ENCODE measurements around the gene PARP1. TPM values are rescaled to one million over a fixed set of nuclear protein-coding genes. Genes with fewer than 3 reads are reported as not detected.

The PARP1 gene
- total and polyA plus RNA-seq, 3 experiments from 2014 or later, result 137 to 234 (median 224) TPM

DNA sequence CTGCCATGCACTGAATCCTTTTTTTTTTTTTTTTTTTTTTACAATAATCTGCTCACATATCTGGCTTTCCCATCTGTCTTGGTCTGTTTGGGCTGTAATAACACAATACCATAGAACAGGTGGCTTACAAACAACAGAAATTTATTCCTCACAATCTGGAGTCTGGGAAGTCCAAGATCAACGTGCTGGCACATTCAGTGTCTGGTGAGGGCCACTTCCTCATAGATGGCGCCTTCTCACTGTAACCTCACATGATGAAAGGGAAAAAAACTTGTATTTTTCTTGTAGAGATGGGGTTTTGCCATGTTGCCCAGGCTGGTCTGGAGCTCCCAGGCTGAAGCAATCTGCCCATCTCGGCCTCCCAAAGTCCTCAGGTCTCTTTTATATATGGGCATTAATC lies 13.0 kb upstream of the PARP1 start:
- H3K9me3 ChIP-seq (ENCODE audit: low read length), result no peaks in the 10 kb centered on the region

GRCh38 chr1:226420328-226420727 lies 12.4 kb upstream of the PARP1 start:
- DNase-seq, result no peak
- ChIA-PET POLR2A (interaction anchor here (0.6 kb wide), 1 partner anchor 466 kb away, joined by 3 read pairs; no protein-coding TSS in a partner anchor), CTCF (interaction anchor here (1.6 to 9.4 kb wide), 2 partner anchors 13 to 37 kb away, joined by 5 to 93 read pairs; partner anchors contain the start of gene PARP1)
- no peaks in the 10 kb centered on the region for H3K27me3 ChIP-seq (ENCODE audit: insufficient read depth, low read length, poor library complexity, severe bottlenecking)
- Mint-ChIP-seq H3K4me3 (no peak overlapping the region), H3K27me3 (no peaks in the 10 kb centered on the region), H3K9me3 (no peaks in the 10 kb centered on the region), H3K27ac (no peak overlapping the region), H3K36me3 (no peaks in the 10 kb centered on the region), H3K4me1 (peaks cover 11 to 13% (median 12%) of the 10 kb centered on the region in 3 donors)
- H3K36me3 ChIP-seq (ENCODE audit: insufficient read depth, low read length), result no peaks in the 10 kb centered on the region
- no peaks in the 10 kb centered on the region for H3K9me3 ChIP-seq (ENCODE audit: low read length)
- no peak overlapping the region for H3K27ac ChIP-seq (ENCODE audit: low read depth, low read length)
- H3K4me1 ChIP-seq (ENCODE audit: insufficient read depth, low read length), result peaks cover 8% of the 10 kb centered on the region
- H3K4me3 ChIP-seq (ENCODE audit: low read length), result no peak overlapping the region

More for the DNA sequence above, 13.0 kb upstream of the PARP1 start:
- H3K4me3 ChIP-seq (ENCODE audit: low read length), result no peak overlapping the region
- H3K36me3 Mint-ChIP-seq, result peaks cover 0 to 2% (median 0%) of the 10 kb centered on the region in 3 donors
- H3K9me3 Mint-ChIP-seq, result no peaks in the 10 kb centered on the region
- H3K4me3 Mint-ChIP-seq, result no peak overlapping the region
- peak overlapping the region in 1 of 8 donors; percentile 35 for H3K27ac Mint-ChIP-seq
- no peaks in the 10 kb centered on the region for H3K36me3 ChIP-seq (ENCODE audit: insufficient read depth, low read length)
- no peaks in the 10 kb centered on the region for H3K27me3 Mint-ChIP-seq
- peaks cover 11 to 18% (median 17%) of the 10 kb centered on the region in 3 donors for H3K4me1 Mint-ChIP-seq
- no peak for DNase-seq
- H3K27ac ChIP-seq (ENCODE audit: low read depth, low read length), result no peak overlapping the region
- peaks cover 8% of the 10 kb centered on the region for H3K4me1 ChIP-seq (ENCODE audit: insufficient read depth, low read length)
- POLR2A ChIA-PET, result no interaction called here
- CTCF ChIA-PET, result interaction anchor here (1.6 to 9.4 kb wide), 2 partner anchors 14 to 37 kb away, joined by 5 to 93 read pairs; partner anchors contain the start of gene PARP1
- H3K27me3 ChIP-seq (ENCODE audit: insufficient read depth, low read length, poor library complexity, severe bottlenecking), result no peaks in the 10 kb centered on the region

DNA sequence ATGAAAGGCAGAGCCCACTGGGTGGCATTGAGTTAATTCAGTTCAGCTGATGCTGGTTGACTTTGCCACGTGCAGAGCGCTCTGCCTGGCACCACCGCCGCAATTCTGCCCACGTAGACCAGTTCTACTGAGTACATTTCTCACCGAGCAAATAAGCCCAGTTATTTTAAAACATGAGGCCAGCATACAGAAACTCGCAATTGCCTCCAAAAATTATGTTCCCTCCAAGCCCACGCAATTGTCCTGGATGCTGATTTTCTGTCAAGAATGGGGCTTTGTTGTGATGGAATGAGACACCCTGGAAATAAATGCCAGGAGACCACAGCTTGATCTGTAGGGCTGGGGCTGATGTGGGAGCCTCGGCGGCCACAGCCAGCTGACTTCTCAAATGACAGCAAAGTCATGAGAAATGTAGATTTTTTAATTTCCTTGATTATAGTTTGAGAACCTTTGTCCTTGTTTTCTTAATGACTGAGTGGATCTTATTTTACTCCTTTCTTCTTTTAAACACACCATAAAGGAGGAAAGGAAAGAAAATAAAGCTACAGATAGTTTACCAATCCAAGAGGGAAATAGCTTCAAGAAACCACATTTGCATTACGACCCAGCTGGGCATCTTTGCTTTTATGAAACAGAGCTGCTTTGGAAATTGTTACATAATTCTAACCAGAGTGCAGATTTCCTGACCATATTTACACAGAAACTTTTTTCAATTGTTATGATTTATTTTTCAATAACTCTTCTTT lies 11.6 kb upstream of the PARP1 start:
- H3K4me3 ChIP-seq (ENCODE audit: low read length), result no peak overlapping the region

DNA sequence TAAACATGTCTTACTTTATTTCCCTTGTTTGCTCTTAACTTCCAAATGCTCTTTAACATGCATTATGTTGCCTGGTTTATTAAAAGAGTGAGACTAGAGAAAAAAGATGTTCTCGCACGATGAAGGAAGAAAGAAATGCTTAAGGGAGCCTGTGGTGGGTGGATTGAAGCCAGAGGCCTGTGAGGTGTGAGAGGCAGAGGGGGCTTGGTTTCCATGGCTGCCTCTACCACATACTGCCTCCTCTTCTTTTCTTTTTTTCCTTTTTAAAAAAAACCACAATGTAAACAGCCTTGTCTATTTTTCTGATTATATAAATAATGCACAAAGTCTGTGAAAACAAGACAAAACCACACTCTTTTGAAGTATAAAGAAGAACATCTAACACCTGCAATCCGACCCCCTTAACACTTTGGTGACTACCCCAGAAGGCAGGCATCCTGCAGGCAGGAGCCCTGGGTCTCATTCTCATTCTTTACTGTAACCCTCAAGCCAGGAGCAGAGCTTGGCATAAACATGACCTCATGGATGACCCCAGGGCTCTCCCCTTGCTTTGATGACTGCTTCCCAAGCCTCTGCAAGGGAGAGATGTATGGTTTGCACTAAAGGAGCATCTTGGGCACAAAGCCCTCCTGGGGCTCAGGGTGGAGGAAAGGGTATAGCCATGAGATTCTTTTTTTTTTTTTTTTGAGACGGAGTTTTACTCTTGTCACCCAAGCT lies 10.1 kb upstream of the PARP1 start:
- no peak overlapping the region for H3K27ac ChIP-seq (ENCODE audit: low read depth, low read length)
- H3K4me1 Mint-ChIP-seq, result peaks cover 10 to 12% (median 11%) of the 10 kb centered on the region in 3 donors
- H3K4me3 Mint-ChIP-seq, result peak overlapping the region in 3 of 7 donors; percentile 6 to 41 (median 40)
- ChIA-PET CTCF (interaction anchor here (1.2 to 9.4 kb wide), 3 partner anchors 10 to 27 kb away, joined by 3 to 93 read pairs (median 11); partner anchors contain the start of gene PARP1), POLR2A (interaction anchor here (0.6 kb wide), 1 partner anchor 13 kb away, joined by 3 read pairs; no protein-coding TSS in a partner anchor)
- DNase-seq, result peak in 2 of 5 donors; percentile 39 to 43
- H3K27me3 Mint-ChIP-seq, result no peaks in the 10 kb centered on the region
- no peak overlapping the region for H3K4me3 ChIP-seq (ENCODE audit: low read length)
- no peaks in the 10 kb centered on the region for H3K9me3 Mint-ChIP-seq
- H3K36me3 Mint-ChIP-seq, result no peaks in the 10 kb centered on the region
- no peaks in the 10 kb centered on the region for H3K9me3 ChIP-seq (ENCODE audit: low read length)
- no peaks in the 10 kb centered on the region for H3K36me3 ChIP-seq (ENCODE audit: insufficient read depth, low read length)
- no peaks in the 10 kb centered on the region for H3K4me1 ChIP-seq (ENCODE audit: insufficient read depth, low read length)
- H3K27ac Mint-ChIP-seq, result peak overlapping the region in 6 of 8 donors; percentile 54 to 90 (median 71)
- no peaks in the 10 kb centered on the region for H3K27me3 ChIP-seq (ENCODE audit: insufficient read depth, low read length, poor library complexity, severe bottlenecking)

More for the DNA sequence above, 11.6 kb upstream of the PARP1 start:
- Histone ChIP-seq H3K36me3 (ENCODE audit: insufficient read depth, low read length) (no peaks in the 10 kb centered on the region), H3K27me3 (ENCODE audit: insufficient read depth, low read length, poor library complexity, severe bottlenecking) (no peaks in the 10 kb centered on the region), H3K27ac (ENCODE audit: low read depth, low read length) (no peak overlapping the region), H3K9me3 (ENCODE audit: low read length) (no peaks in the 10 kb centered on the region), H3K4me1 (ENCODE audit: insufficient read depth, low read length) (no peaks in the 10 kb centered on the region)
- Mint-ChIP-seq H3K27ac (no peak overlapping the region), H3K36me3 (no peaks in the 10 kb centered on the region), H3K4me3 (no peak overlapping the region), H3K9me3 (no peaks in the 10 kb centered on the region), H3K27me3 (no peaks in the 10 kb centered on the region), H3K4me1 (peaks cover 11 to 12% (median 12%) of the 10 kb centered on the region in 3 donors)
- ChIA-PET POLR2A (interaction anchor here (0.7 kb wide), 1 partner anchor 129 kb away, joined by 5 read pairs; no protein-coding TSS in a partner anchor), CTCF (interaction anchor here (0.8 to 9.4 kb wide), 3 partner anchors 12 to 86 kb away, joined by 3 to 93 read pairs (median 5); partner anchors contain the start of gene PARP1)
- DNase-seq, result no peak

GRCh38 chr1:226417350-226417749 lies 9.5 kb upstream of the PARP1 start:
- POLR2A ChIA-PET, result no interaction called here
- no peak overlapping the region for H3K4me3 Mint-ChIP-seq
- CTCF ChIA-PET, result interaction anchor here (1.2 to 1.9 kb wide), 2 partner anchors 9 to 27 kb away, joined by 3 to 11 read pairs; partner anchors contain the start of gene PARP1
- no peaks in the 10 kb centered on the region for H3K9me3 Mint-ChIP-seq
- Histone ChIP-seq H3K27ac (ENCODE audit: low read depth, low read length) (no peak overlapping the region), H3K9me3 (ENCODE audit: low read length) (no peaks in the 10 kb centered on the region), H3K36me3 (ENCODE audit: insufficient read depth, low read length) (no peaks in the 10 kb centered on the region), H3K4me3 (ENCODE audit: low read length) (no peak overlapping the region), H3K27me3 (ENCODE audit: insufficient read depth, low read length, poor library complexity, severe bottlenecking) (no peaks in the 10 kb centered on the region), H3K4me1 (ENCODE audit: insufficient read depth, low read length) (no peaks in the 10 kb centered on the region)
- no peaks in the 10 kb centered on the region for H3K36me3 Mint-ChIP-seq
- no peaks in the 10 kb centered on the region for H3K27me3 Mint-ChIP-seq
- no peak for DNase-seq
- H3K4me1 Mint-ChIP-seq, result peaks cover 10 to 12% (median 11%) of the 10 kb centered on the region in 3 donors
- H3K27ac Mint-ChIP-seq, result peak overlapping the region in 5 of 8 donors; percentile 57 to 90 (median 75)

- H3K4me1 ChIP-seq (ENCODE audit: insufficient read depth, low read length), result no peaks in the 10 kb centered on the region
- Mint-ChIP-seq H3K9me3 (no peaks in the 10 kb centered on the region), H3K4me3 (no peak overlapping the region), H3K27me3 (no peaks in the 10 kb centered on the region), H3K27ac (no peak overlapping the region), H3K4me1 (peaks cover 10 to 12% (median 11%) of the 10 kb centered on the region in 3 donors), H3K36me3 (no peaks in the 10 kb centered on the region)
- no peak overlapping the region for H3K27ac ChIP-seq (ENCODE audit: low read depth, low read length)
- H3K27me3 ChIP-seq (ENCODE audit: insufficient read depth, low read length, poor library complexity, severe bottlenecking), result no peaks in the 10 kb centered on the region
- ChIA-PET POLR2A (no interaction called here), CTCF (interaction anchor here (1.3 to 1.5 kb wide), 2 partner anchors 9 to 10 kb away, joined by 3 to 6 read pairs; no protein-coding TSS in a partner anchor)
- no peak overlapping the region for H3K4me3 ChIP-seq (ENCODE audit: low read length)
- no peak for DNase-seq
- H3K9me3 ChIP-seq (ENCODE audit: low read length), result no peaks in the 10 kb centered on the region
- H3K36me3 ChIP-seq (ENCODE audit: insufficient read depth, low read length), result no peaks in the 10 kb centered on the region
Observed at GRCh38 chr1:226414098-226414698, 6.3 kb upstream of the PARP1 start.

- ChIA-PET POLR2A (no interaction called here), CTCF (no interaction called here)
- H3K4me1 ChIP-seq (ENCODE audit: insufficient read depth, low read length), result peaks cover 9% of the 10 kb centered on the region
- H3K4me3 ChIP-seq (ENCODE audit: low read length), result no peak overlapping the region
- H3K4me3 Mint-ChIP-seq, result peak overlapping the region in 1 of 7 donors; percentile 45
- H3K27me3 ChIP-seq (ENCODE audit: insufficient read depth, low read length, poor library complexity, severe bottlenecking), result no peaks in the 10 kb centered on the region
- peak overlapping the region in 2 of 8 donors; percentile 44 to 50 for H3K27ac Mint-ChIP-seq
- no peaks in the 10 kb centered on the region for H3K27me3 Mint-ChIP-seq
- H3K36me3 Mint-ChIP-seq, result peaks cover 0 to 9% (median 0%) of the 10 kb centered on the region in 3 donors
- H3K9me3 Mint-ChIP-seq, result no peaks in the 10 kb centered on the region
- peaks cover 9 to 18% (median 12%) of the 10 kb centered on the region in 3 donors for H3K4me1 Mint-ChIP-seq
- H3K27ac ChIP-seq (ENCODE audit: low read depth, low read length), result no peak overlapping the region
- DNase-seq, result no peak
- no peaks in the 10 kb centered on the region for H3K9me3 ChIP-seq (ENCODE audit: low read length)
- H3K36me3 ChIP-seq (ENCODE audit: insufficient read depth, low read length), result no peaks in the 10 kb centered on the region
Observed at GRCh38 chr1:226411619-226412018, 3.7 kb upstream of the PARP1 start.

Measured in CD8-positive, alpha-beta memory T cell (primary cell).